KMS-11 (cell line): ENCODE measurements around the gene ATP9B.

Experiments used
- H2AFZ ChIP-seq: fragments of 200-600 bp; sonication (generic); 2 replicates; pipeline ENCODE4 v1.6.1; 2016; ENCODE audit warnings: antibody characterized with exemption, mixed run types, low read depth
- H3K27ac ChIP-seq: fragments of 200-600 bp; sonication (generic); 2 replicates; pipeline ENCODE4 v1.6.1; 2016; ENCODE audit warnings: mild to moderate bottlenecking, mixed run types
- H3K27me3 ChIP-seq: fragments of 200-600 bp; sonication (generic); 2 replicates; pipeline ENCODE4 v1.6.1; 2017; ENCODE audit warnings: mild to moderate bottlenecking, low read depth, mixed run types, moderate library complexity; ENCODE audit not compliant: insufficient read depth
- H3K36me3 ChIP-seq: fragments of 200-600 bp; sonication (generic); 2 replicates; pipeline ENCODE4 v1.6.1; 2017; ENCODE audit warnings: mild to moderate bottlenecking, mixed run types; ENCODE audit not compliant: insufficient read depth
- H3K4me1 ChIP-seq: fragments of 200-600 bp; sonication (generic); 2 replicates; pipeline ENCODE4 v1.6.1; 2016; ENCODE audit warnings: mild to moderate bottlenecking, low read depth, mixed run types; ENCODE audit not compliant: poor library complexity, severe bottlenecking
- H3K4me2 ChIP-seq: fragments of 200-600 bp; sonication (generic); 2 replicates; pipeline ENCODE4 v1.7.0; 2016; ENCODE audit warnings: mild to moderate bottlenecking, mixed run types
- H3K4me3 ChIP-seq: fragments of 200-600 bp; sonication (generic); IDR thresholded peaks from 2 replicates; pipeline ENCODE4 v1.6.1; 2017; ENCODE audit warnings: low read depth, low read length, mixed read lengths; ENCODE audit not compliant: insufficient read depth
- H3K79me2 ChIP-seq: fragments of 200-600 bp; sonication (generic); 2 replicates; pipeline ENCODE4 v1.6.1; 2016; ENCODE audit warnings: low read depth, mixed run types; ENCODE audit not compliant: insufficient read depth
- H3K9ac ChIP-seq: fragments of 200-600 bp; sonication (generic); 2 replicates; pipeline ENCODE4 v1.6.1; 2016; ENCODE audit warnings: mild to moderate bottlenecking, mixed run types
- H4K20me1 ChIP-seq: fragments of 200-600 bp; sonication (generic); 2 replicates; pipeline ENCODE4 v1.6.1; 2016; ENCODE audit warnings: mild to moderate bottlenecking, mixed run types; ENCODE audit not compliant: insufficient read depth
- TF ChIP-seq, protein P1 (sequence below): fragments of 200-600 bp; sonication (generic); conservative IDR thresholded peaks from 2 replicates; pipeline ENCODE4 v1.6.1; 2017; ENCODE audit warnings: low read depth, mild to moderate bottlenecking, antibody characterized with exemption, low read length, moderate library complexity, mixed read lengths

The ATP9B gene

DNA sequence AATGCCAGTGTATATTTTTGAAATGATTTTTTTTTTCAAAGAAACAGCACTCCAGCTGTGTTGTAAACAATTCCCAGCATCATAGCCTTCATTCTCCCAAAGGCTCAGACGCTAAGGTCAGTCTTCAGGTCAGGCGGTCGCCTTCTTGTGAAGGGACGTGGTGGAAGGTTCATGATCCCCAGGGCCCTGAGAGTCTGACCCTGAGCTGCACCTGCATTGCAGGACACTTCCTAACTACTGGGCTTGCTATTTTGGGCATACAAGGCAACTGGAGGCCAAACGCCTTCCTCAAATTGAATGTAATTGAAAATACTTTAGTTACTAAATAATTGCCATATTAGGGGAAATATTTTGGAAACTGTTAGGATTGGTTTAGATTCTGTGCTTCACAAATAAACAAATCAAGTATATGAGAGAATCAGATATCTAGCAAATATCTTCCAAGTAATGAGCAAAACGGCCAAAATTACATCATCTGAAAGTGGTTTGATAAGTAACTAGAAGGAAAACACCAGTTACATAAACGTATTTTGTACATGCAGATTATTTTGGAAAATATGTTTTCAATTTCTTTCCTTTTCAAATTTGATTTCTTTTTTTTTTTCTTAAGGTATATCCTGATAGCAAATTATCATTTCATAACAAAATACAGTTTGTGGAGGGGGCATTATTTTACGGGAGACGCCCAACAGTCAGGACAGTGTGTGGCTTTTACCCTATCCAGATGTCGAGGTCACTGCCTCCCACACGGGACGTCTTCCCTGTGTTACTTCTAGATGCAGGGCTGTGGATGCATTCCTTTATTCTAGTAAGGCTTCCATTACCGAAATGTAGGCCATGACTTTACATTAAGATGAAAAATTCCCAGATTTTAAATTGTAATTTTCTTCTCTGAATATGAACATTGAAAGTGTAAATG, 136.0 kb downstream of the ATP9B start:
- Histone ChIP-seq H3K27me3 (no peaks in the 10 kb centered on the region), H3K36me3 (peaks cover 3% of the 10 kb centered on the region; the same call in 1 of the 2 replicates), H4K20me1 (no peaks in the 10 kb centered on the region), H2AFZ (no peak overlapping the region), H3K4me2 (no peak overlapping the region), H3K79me2 (no peaks in the 10 kb centered on the region), H3K4me1 (peaks cover 16% of the 10 kb centered on the region), H3K9ac (no peak overlapping the region), H3K27ac (no peak overlapping the region), H3K4me3 (no peak overlapping the region)
- TF ChIP-seq, protein P1, sequence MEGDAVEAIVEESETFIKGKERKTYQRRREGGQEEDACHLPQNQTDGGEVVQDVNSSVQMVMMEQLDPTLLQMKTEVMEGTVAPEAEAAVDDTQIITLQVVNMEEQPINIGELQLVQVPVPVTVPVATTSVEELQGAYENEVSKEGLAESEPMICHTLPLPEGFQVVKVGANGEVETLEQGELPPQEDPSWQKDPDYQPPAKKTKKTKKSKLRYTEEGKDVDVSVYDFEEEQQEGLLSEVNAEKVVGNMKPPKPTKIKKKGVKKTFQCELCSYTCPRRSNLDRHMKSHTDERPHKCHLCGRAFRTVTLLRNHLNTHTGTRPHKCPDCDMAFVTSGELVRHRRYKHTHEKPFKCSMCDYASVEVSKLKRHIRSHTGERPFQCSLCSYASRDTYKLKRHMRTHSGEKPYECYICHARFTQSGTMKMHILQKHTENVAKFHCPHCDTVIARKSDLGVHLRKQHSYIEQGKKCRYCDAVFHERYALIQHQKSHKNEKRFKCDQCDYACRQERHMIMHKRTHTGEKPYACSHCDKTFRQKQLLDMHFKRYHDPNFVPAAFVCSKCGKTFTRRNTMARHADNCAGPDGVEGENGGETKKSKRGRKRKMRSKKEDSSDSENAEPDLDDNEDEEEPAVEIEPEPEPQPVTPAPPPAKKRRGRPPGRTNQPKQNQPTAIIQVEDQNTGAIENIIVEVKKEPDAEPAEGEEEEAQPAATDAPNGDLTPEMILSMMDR: no peak

- H3K9ac ChIP-seq: no peak overlapping the region
- H3K27me3 ChIP-seq: no peaks in the 10 kb centered on the region
- H4K20me1 ChIP-seq: no peaks in the 10 kb centered on the region
- TF ChIP-seq, protein P1: no peak
- H3K4me1 ChIP-seq: peaks cover 5% of the 10 kb centered on the region
- H3K79me2 ChIP-seq: no peaks in the 10 kb centered on the region
- H3K4me2 ChIP-seq: no peak overlapping the region
- H3K4me3 ChIP-seq: no peak overlapping the region
- H2AFZ ChIP-seq: no peak overlapping the region
- no peak overlapping the region for H3K27ac ChIP-seq
- peaks cover 3% of the 10 kb centered on the region; the same call in 1 of the 2 replicates for H3K36me3 ChIP-seq
Measured at GRCh38 chr18:79206444-79206843, 137.2 kb downstream of the ATP9B start.

GRCh38 chr18:79208906-79209305, 139.7 kb downstream of the ATP9B start:
- no peaks in the 10 kb centered on the region for H3K79me2 ChIP-seq
- no peak overlapping the region for H3K4me3 ChIP-seq
- H3K27me3 ChIP-seq: no peaks in the 10 kb centered on the region
- TF ChIP-seq, protein P1: no peak
- no peaks in the 10 kb centered on the region for H3K4me1 ChIP-seq
- peaks cover 3% of the 10 kb centered on the region; the same call in 1 of the 2 replicates for H3K36me3 ChIP-seq
- H3K4me2 ChIP-seq: no peak overlapping the region
- H3K9ac ChIP-seq: no peak overlapping the region
- no peaks in the 10 kb centered on the region for H4K20me1 ChIP-seq
- H2AFZ ChIP-seq: no peak overlapping the region
- H3K27ac ChIP-seq: no peak overlapping the region

DNA sequence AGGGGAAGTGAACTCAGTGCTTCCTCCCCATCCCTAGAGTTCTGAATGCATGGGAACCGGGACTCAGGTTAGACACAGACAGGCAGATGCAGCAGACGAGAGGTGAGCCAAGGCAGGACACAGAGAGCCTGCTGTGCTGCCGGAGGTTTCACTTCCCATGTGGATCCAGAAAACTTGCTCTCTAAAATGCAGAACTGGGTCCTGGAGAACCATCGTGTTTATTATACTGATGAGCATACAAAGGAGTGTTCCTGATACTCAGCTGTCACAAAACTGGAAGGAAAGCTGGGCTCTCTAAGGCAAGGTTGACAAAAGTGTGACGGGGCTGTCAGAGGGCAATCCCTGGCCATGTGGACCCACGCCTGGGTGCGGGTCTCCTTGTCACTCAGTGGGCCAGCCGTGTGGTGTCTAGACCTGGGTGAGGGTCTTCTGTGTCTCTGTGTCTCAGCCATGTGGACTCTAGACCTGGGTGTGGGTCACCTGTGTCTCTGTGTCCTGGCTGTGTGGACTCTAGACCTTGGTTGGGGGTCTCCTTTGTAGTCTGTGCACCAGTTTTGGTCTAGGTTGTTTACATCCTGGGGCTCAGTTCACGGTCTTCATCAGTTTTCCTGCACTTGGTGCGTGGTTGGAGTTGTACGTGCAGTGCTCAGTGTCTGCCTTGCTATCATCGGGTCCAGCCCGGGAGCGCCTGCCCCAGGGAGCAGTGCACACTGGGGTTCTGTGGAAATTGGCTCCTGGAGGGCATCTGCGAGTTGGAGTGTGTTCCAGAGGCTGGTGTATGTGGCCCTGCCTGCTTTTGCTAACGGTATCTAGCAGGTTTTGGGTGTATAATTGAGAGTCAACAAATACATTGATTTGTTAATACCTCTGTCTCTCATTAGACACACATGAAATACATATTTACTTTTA, 141.1 kb downstream of the ATP9B start:
- Histone ChIP-seq H3K27ac (no peak overlapping the region), H3K27me3 (no peaks in the 10 kb centered on the region), H3K79me2 (no peaks in the 10 kb centered on the region), H3K9ac (no peak overlapping the region), H4K20me1 (no peaks in the 10 kb centered on the region), H3K4me1 (no peaks in the 10 kb centered on the region), H3K4me3 (no peak overlapping the region), H3K4me2 (no peak overlapping the region), H2AFZ (no peak overlapping the region), H3K36me3 (peaks cover 3% of the 10 kb centered on the region; the same call in 1 of the 2 replicates)
- TF ChIP-seq, protein P1: no peak
